Measurements from ENCODE around the gene DHFR. TPM values are rescaled to one million over a fixed set of nuclear protein-coding genes. Genes with fewer than 3 reads are reported as not detected.

Gene DHFR
- total RNA-seq, 1 experiment from 2014 or later = 72.2 TPM

GRCh38 chr5:80696450-80696849 is 41.7 kb upstream of the DHFR start:
- DNase-seq = no peak
- Histone ChIP-seq H3K4me1 (ENCODE audit: insufficient read depth, low read length) (no peaks in the 10 kb centered on the region), H2BK20ac (ENCODE audit: low read depth, low read length, poor library complexity, severe bottlenecking) (no peak overlapping the region), H4K91ac (ENCODE audit: insufficient read length, low read depth, low read length) (no peak overlapping the region), H2BK5ac (ENCODE audit: insufficient read length, low read length) (no peak overlapping the region), H2AFZ (ENCODE audit: low read length) (no peak overlapping the region), H3K23ac (ENCODE audit: insufficient read length, low read depth, low read length) (no peak overlapping the region), H3K18ac (ENCODE audit: insufficient read length, low read depth, low read length) (no peak overlapping the region), H2BK12ac (ENCODE audit: insufficient read length, low read depth, low read length) (no peak overlapping the region), H4K20me1 (ENCODE audit: control insufficient read depth, insufficient read depth, insufficient read length) (no peaks in the 10 kb centered on the region), H4K5ac (ENCODE audit: insufficient read length, low read depth, low read length) (no peak overlapping the region), H3K23me2 (ENCODE audit: insufficient read length, low read depth, low read length, poor library complexity, severe bottlenecking) (no peaks in the 10 kb centered on the region), H4K8ac (replicated peaks; ENCODE audit: insufficient read length, low read depth, low read length) (no peak overlapping the region), H2AK5ac (ENCODE audit: insufficient read length, low read length) (no peak overlapping the region), H3K79me1 (ENCODE audit: insufficient read depth, low read depth, low read length, poor library complexity, severe bottlenecking) (no peaks in the 10 kb centered on the region), H3K4me2 (ENCODE audit: insufficient read depth, insufficient read length, low read length) (no peak overlapping the region), H3K56ac (ENCODE audit: insufficient read length, low read depth, low read length) (no peak overlapping the region), H3K9ac (ENCODE audit: extremely low read depth, insufficient read length, low read length) (no peak overlapping the region), H2BK15ac (ENCODE audit: low read depth, low read length) (no peak overlapping the region), H3K4ac (ENCODE audit: low read depth, low read length) (no peak overlapping the region), H3T11ph (ENCODE audit: low read length) (no peak overlapping the region), H3K9me3 (ENCODE audit: control insufficient read depth, low read depth, low read length) (no peaks in the 10 kb centered on the region), H3K14ac (ENCODE audit: insufficient read depth, low read length) (no peak overlapping the region), H2BK120ac (ENCODE audit: low read depth, low read length, poor library complexity, severe bottlenecking) (no peak overlapping the region), H3K79me2 (ENCODE audit: insufficient read depth, low read length) (no peaks in the 10 kb centered on the region), H3K27ac (ENCODE audit: insufficient read length, low read depth, low read length) (no peak overlapping the region), H3K27me3 (ENCODE audit: insufficient read depth, low read length) (no peaks in the 10 kb centered on the region)
- H3K9me3 Mint-ChIP-seq = no peaks in the 10 kb centered on the region
- H3K4me3 Mint-ChIP-seq = no peak overlapping the region
- TF ChIP-seq CTCF (conservative IDR thresholded peaks at IDR 0.05) = no peak
- peaks cover 0 to 5% of the 10 kb centered on the region in 2 experiments; a peak in 2 of 4 replicates for H3K4me1 Mint-ChIP-seq
- no peak overlapping the region; a peak in 1 of 7 replicates for H3K27ac Mint-ChIP-seq
- H3K36me3 Mint-ChIP-seq (ENCODE audit: insufficient read depth in 1 of 3, low read depth in 3 of 3) = 0 out of 7 replicates have a peak, but pooled peaks cover 0 to 3% (median 1%) of the 10 kb centered on the region in 3 experiments
- no CpG with 5 or more reads among the region's 3 CpGs for WGBS (ENCODE audit: extremely low coverage, insufficient read length, low lambda C conversion rate)
- H3K27me3 Mint-ChIP-seq (ENCODE audit: low read depth) = no peaks in the 10 kb centered on the region
